Measurements from ENCODE around the gene SLC17A6.

The SLC17A6 gene

DNA sequence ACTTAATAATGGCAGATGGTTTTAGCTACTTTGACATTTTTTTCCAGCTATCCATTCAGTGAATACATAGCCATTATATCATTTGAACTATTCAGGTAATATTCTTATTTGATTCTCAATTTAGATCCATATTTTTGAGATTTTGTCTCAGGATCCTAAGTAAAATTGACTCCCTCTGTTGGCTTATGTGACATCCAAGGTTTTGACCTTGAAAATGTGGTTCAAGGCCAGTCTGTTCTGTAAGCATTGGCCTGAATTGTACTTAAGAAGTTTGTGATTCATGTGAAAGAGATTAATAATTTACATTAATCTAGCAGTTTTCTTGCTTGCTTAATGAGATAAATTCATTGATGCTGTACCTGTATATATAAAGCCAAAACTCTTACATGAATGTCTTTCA lies 1.6 kb upstream of the SLC17A6 start:
- Histone ChIP-seq H3K4me3 (replicated peaks; ENCODE audit: low read depth, low read length) (no peak overlapping the region), H3K27me3 (replicated peaks; ENCODE audit: control insufficient read depth, insufficient read depth, low read length) (no peaks in the 10 kb centered on the region; the same call in 1 of the 2 replicates), H3K36me3 (ENCODE audit: control insufficient read depth, insufficient read depth, low read length) (no peaks in the 10 kb centered on the region)
- TF ChIP-seq, protein P1, sequence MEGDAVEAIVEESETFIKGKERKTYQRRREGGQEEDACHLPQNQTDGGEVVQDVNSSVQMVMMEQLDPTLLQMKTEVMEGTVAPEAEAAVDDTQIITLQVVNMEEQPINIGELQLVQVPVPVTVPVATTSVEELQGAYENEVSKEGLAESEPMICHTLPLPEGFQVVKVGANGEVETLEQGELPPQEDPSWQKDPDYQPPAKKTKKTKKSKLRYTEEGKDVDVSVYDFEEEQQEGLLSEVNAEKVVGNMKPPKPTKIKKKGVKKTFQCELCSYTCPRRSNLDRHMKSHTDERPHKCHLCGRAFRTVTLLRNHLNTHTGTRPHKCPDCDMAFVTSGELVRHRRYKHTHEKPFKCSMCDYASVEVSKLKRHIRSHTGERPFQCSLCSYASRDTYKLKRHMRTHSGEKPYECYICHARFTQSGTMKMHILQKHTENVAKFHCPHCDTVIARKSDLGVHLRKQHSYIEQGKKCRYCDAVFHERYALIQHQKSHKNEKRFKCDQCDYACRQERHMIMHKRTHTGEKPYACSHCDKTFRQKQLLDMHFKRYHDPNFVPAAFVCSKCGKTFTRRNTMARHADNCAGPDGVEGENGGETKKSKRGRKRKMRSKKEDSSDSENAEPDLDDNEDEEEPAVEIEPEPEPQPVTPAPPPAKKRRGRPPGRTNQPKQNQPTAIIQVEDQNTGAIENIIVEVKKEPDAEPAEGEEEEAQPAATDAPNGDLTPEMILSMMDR (IDR thresholded peaks at IDR 0.05; ENCODE audit: insufficient read depth, low read length, poor library complexity, severe bottlenecking), result no peak
- no peak for DNase-seq (ENCODE audit: extremely low read depth, insufficient read length)

DNA sequence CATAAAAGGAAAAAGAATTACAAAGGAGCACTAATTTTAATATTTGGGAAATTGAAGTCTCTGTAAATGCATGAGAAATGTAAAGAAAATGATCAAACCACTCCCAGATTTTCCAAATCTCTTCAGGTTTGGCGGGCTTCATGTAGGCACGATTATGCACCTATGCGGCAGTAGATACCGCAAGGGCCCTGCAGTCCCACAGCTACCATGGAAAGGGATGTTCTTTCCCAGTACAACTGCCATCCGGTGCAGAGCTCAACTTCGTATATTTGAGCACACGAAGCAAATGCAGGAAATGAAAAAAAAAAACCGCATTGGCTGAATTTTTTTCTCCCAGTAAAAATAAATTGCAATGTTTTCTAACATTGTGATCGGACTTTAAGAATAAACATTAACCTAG lies 1.4 kb downstream of the SLC17A6 start:
- TF ChIP-seq, protein P1 (IDR thresholded peaks at IDR 0.05; ENCODE audit: insufficient read depth, low read length, poor library complexity, severe bottlenecking), result no peak
- H3K36me3 ChIP-seq (ENCODE audit: control insufficient read depth, insufficient read depth, low read length), result no peaks in the 10 kb centered on the region
- DNase-seq (ENCODE audit: extremely low read depth, insufficient read length), result no peak
- no peaks in the 10 kb centered on the region; the same call in 1 of the 2 replicates for H3K27me3 ChIP-seq (replicated peaks; ENCODE audit: control insufficient read depth, insufficient read depth, low read length)
- H3K4me3 ChIP-seq (replicated peaks; ENCODE audit: low read depth, low read length), result no peak overlapping the region

DNA sequence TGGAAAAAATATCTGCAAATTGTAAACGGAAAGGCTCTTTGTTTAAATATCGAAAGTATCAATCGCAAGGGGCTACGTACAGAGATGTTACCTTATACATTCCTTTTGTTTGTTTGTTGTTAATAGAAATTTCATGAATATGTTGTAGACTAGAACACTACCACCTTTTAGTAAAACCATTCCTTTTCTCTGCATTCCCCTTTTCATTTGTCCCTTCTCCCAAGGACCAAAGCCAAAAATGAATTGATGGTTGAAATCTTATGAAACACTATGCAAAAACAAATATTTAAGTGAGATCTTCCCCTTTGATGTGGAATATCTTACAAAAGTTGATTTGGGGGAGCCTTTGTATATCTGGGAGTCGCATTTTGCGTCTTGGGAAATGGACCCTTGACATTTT lies 2.1 kb downstream of the SLC17A6 start:
- Histone ChIP-seq H3K4me3 (replicated peaks; ENCODE audit: low read depth, low read length) (no peak overlapping the region), H3K36me3 (ENCODE audit: control insufficient read depth, insufficient read depth, low read length) (no peaks in the 10 kb centered on the region), H3K27me3 (replicated peaks; ENCODE audit: control insufficient read depth, insufficient read depth, low read length) (no peaks in the 10 kb centered on the region; the same call in 1 of the 2 replicates)
- TF ChIP-seq, protein P1 (IDR thresholded peaks at IDR 0.05; ENCODE audit: insufficient read depth, low read length, poor library complexity, severe bottlenecking), result no peak
- DNase-seq (ENCODE audit: extremely low read depth, insufficient read length), result no peak

DNA sequence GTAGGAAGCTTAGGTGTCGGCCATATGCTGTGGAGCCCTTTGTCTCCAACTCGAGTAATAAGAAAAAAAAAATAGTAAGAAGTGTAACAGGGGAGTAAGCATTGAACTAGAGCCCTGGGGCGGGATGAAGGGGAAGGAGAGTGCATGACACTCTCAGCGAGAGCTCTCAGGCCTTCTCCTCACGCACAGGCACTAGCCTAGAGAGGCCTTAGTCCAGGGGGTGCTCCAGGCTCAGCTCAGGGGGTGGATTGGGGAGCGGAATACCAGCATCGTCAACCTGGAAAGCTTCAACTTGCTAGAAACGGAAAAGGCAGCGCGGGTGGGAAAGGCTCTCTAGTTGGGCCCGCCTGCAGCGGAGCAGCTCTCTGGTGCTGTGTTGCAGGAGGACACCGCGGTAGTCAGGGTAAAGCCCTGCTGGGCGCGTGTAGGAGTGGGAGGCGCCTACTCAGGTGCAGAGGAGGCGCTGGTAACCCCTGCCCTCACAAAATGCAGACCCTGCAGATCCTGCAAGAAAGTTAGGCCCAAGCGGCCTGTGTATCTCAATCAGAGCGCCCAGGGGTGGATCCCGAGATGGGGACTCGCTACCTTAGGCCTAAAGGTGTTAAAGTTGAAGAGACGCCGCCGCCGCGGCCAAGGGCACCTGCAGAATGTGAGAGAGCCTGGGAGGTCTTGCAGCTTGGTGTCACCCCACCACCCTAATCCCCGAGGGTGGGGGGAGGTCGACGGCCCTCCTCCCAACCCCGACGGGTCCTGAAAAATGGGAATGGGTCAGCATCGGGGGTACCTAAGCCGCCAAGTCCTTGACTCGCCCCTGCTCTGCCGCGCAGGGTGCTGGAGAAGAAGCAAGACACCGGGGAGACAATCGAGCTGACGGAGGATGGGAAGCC lies 2.8 kb downstream of the SLC17A6 start:
- TF ChIP-seq, protein P1 (IDR thresholded peaks at IDR 0.05; ENCODE audit: insufficient read depth, low read length, poor library complexity, severe bottlenecking), result no peak
- H3K36me3 ChIP-seq (ENCODE audit: control insufficient read depth, insufficient read depth, low read length), result no peaks in the 10 kb centered on the region
- no peak for DNase-seq (ENCODE audit: extremely low read depth, insufficient read length)
- no peak overlapping the region for H3K4me3 ChIP-seq (replicated peaks; ENCODE audit: low read depth, low read length)
- no peaks in the 10 kb centered on the region; the same call in 1 of the 2 replicates for H3K27me3 ChIP-seq (replicated peaks; ENCODE audit: control insufficient read depth, insufficient read depth, low read length)

DNA sequence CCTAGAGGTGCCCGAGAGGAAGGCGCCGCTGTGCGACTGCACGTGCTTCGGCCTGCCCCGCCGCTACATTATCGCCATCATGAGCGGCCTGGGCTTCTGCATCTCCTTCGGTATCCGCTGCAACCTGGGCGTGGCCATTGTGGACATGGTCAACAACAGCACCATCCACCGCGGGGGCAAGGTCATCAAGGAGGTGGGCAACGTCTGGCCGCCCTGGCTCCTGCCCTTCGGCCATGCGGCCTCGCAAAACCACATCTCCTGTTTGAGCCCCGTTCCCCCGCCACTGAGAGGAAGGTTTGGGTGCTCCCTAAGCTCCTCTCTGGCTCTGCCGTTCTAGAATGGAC lies 3.4 kb downstream of the SLC17A6 start:
- Histone ChIP-seq H3K4me3 (replicated peaks; ENCODE audit: low read depth, low read length) (no peak overlapping the region), H3K36me3 (ENCODE audit: control insufficient read depth, insufficient read depth, low read length) (no peaks in the 10 kb centered on the region), H3K27me3 (replicated peaks; ENCODE audit: control insufficient read depth, insufficient read depth, low read length) (no peaks in the 10 kb centered on the region; the same call in 1 of the 2 replicates)
- no peak for DNase-seq (ENCODE audit: extremely low read depth, insufficient read length)
- TF ChIP-seq, protein P1 (IDR thresholded peaks at IDR 0.05; ENCODE audit: insufficient read depth, low read length, poor library complexity, severe bottlenecking), result no peak
